ENCODE data around the gene DIS3L.
"Not testable (repeated sequence)": the region's sequence is repeated elsewhere in the genome, so short reads cannot be mapped to it uniquely, and the experiment has no call there.

The DIS3L gene

DNA sequence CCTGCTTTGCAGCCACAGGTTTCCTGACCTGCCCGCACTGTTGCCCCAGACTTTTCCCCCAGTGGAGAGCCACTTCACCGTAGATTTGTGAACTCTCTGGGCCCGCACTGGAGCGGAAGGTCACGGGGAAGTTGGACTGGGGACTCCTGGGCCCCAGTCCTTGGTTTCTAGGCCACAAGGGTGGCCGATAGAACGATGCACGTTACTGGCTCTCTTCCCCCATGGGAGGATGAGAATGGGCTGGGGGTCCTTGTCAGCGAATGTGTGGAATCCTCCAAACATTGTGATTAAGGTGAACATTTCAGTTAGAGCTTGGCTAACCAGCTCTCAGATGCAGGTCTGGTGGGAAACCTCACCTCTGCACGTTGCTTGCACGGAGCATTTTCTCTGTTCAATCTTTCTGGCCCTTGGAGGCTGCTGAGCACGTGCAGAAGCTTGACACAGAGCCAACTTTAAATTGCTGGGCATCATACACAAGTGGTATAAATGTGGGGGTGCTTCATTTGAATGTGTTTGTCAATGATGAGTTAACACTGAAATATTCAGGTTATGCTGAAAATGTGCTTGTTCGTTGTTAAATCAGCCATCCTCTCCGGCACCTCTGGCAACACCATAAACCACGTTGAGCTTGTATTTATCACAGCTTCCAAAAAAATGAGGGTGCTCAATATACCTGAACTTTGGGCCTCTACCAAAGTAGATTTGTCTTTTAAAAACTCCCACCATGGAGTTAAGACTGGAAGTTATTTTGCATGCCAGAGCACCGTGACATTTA, 976 bp downstream of the DIS3L start:
- H3K27ac ChIP-seq (ENCODE audit: low read depth, low read length): peak overlapping the region; percentile 70
- no peaks in the 10 kb centered on the region for H3K27me3 ChIP-seq (ENCODE audit: insufficient read depth, low read length)
- peaks cover 21% of the 10 kb centered on the region for H3K4me1 ChIP-seq (ENCODE audit: control insufficient read depth, insufficient read depth, low read length, unreplicated experiment)
- H3K36me3 ChIP-seq (ENCODE audit: insufficient read depth, low read length): no peaks in the 10 kb centered on the region; the same call in none of the 2 replicates
- peaks cover 19% of the 10 kb centered on the region for H3K79me2 ChIP-seq (ENCODE audit: control insufficient read depth, insufficient read depth, low read length, unreplicated experiment)
- peak overlapping the region; percentile 89 for H2AFZ ChIP-seq (ENCODE audit: low read length, unreplicated experiment)
- H3K4me3 ChIP-seq (ENCODE audit: low read depth, low read length): peak overlapping the region; percentile 93

GRCh38 chr15:66294932-66295235, 1.5 kb downstream of the DIS3L start:
- Histone ChIP-seq H2AFZ (ENCODE audit: low read length, unreplicated experiment) (peak overlapping the region; percentile 58), H3K27me3 (ENCODE audit: insufficient read depth, low read length) (no peaks in the 10 kb centered on the region), H3K4me1 (ENCODE audit: control insufficient read depth, insufficient read depth, low read length, unreplicated experiment) (peaks cover 21% of the 10 kb centered on the region), H3K27ac (ENCODE audit: low read depth, low read length) (peak overlapping the region; percentile 70), H3K36me3 (ENCODE audit: insufficient read depth, low read length) (no peaks in the 10 kb centered on the region; the same call in none of the 2 replicates), H3K79me2 (ENCODE audit: control insufficient read depth, insufficient read depth, low read length, unreplicated experiment) (peaks cover 19% of the 10 kb centered on the region), H3K4me3 (ENCODE audit: low read depth, low read length) (peak overlapping the region; percentile 93)

DNA sequence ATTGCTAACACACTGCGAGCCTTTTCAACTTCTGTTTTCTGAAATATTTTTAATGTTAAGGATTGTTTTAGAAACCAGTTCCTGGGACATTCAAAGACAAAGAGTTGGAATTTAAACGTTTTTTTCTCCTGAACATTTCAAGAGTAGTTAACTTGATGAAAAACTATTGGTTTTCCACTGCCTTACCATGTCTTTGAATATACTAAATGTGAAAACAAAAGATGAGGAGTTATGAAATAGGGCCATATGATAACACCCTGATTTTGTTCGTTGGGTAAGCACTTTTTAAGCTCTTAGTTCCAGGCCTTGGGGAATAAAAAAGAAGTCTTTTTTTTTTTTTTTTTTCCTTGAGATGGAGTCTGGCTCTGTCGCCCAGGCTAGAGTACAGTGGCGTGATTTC, 2.8 kb downstream of the DIS3L start:
- H3K27ac ChIP-seq (ENCODE audit: low read depth, low read length): no peak overlapping the region
- H3K36me3 ChIP-seq (ENCODE audit: insufficient read depth, low read length): no peaks in the 10 kb centered on the region; the same call in none of the 2 replicates
- H3K27me3 ChIP-seq (ENCODE audit: insufficient read depth, low read length): no peaks in the 10 kb centered on the region
- no peak overlapping the region for H2AFZ ChIP-seq (ENCODE audit: low read length, unreplicated experiment)
- peaks cover 19% of the 10 kb centered on the region for H3K79me2 ChIP-seq (ENCODE audit: control insufficient read depth, insufficient read depth, low read length, unreplicated experiment)
- H3K4me1 ChIP-seq (ENCODE audit: control insufficient read depth, insufficient read depth, low read length, unreplicated experiment): peaks cover 21% of the 10 kb centered on the region
- peak overlapping the region; percentile 93; the same call in 1 of the 2 replicates for H3K4me3 ChIP-seq (ENCODE audit: low read depth, low read length)

DNA sequence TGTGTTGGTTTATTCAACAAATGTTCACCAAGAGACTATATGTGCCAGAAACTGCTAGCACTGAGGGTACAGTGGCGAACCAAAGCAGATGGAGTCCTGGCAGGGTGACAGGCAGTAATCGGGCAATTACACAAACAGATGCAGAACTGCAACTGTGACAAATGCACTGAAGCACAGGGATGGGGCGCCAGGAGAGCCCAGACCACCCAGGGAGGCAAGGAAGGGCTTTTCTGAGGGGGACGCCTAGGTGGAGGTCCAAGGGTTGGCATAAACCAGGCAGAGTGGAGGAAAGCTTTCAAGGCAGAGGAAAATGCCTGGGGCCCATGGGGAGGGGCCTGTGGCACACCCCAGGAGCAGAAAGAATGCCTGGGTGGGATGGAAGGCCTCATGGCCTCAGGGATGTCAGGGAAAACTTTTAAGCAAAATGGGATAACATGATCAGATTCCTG, 5.5 kb downstream of the DIS3L start:
- no peaks in the 10 kb centered on the region; the same call in none of the 2 replicates for H3K36me3 ChIP-seq (ENCODE audit: insufficient read depth, low read length)
- H2AFZ ChIP-seq (ENCODE audit: low read length, unreplicated experiment): no peak overlapping the region
- H3K27ac ChIP-seq (ENCODE audit: low read depth, low read length): no peak overlapping the region
- H3K4me3 ChIP-seq (ENCODE audit: low read depth, low read length): no peak overlapping the region
- H3K4me1 ChIP-seq (ENCODE audit: control insufficient read depth, insufficient read depth, low read length, unreplicated experiment): peaks cover 21% of the 10 kb centered on the region
- H3K27me3 ChIP-seq (ENCODE audit: insufficient read depth, low read length): no peaks in the 10 kb centered on the region
- peaks cover 23% of the 10 kb centered on the region for H3K79me2 ChIP-seq (ENCODE audit: control insufficient read depth, insufficient read depth, low read length, unreplicated experiment)

DNA sequence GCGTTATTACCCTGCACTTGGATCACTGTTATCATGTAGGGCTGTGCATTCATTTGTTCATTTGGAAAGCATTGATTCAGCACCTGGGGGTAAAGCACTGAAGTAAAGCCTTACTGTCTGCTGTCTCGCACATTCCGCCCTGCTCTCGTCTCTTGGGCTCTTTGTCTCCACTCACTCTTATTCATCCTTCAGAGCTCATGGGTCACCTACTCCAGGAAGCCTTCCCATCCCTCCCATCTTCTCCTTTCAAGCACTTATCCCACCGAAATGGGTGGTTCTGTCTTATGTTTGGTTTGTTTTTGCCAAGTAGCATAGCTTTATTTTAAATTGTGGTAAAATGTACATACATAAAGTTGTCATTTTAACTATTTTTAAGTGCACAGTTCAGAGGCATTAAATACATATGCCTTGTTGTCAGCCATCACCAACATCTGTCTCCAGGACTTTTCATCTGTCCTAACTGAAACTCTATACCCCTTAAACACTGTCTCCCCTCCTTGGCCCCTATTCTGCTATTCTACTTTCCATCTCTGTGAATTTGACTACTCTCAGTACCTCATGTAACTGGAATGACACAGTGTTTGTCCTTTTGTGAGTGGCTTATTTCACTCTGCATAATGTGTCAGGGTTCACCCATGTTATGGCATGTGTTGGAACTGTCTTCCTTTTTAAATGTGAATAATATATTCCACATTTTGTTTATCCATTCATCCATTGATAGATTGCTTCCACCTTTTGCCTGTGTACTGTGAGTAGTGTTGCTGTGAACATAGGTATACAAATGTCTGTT, 9.3 kb downstream of the DIS3L start:
- peaks cover 3% of the 10 kb centered on the region for H3K36me3 ChIP-seq (ENCODE audit: insufficient read depth, low read length)
- H3K4me3 ChIP-seq (ENCODE audit: low read depth, low read length): no peak overlapping the region
- H3K27me3 ChIP-seq (ENCODE audit: insufficient read depth, low read length): no peaks in the 10 kb centered on the region
- H3K4me1 ChIP-seq (ENCODE audit: control insufficient read depth, insufficient read depth, low read length, unreplicated experiment): peaks cover 10% of the 10 kb centered on the region
- H3K27ac ChIP-seq (ENCODE audit: low read depth, low read length): no peak overlapping the region
- H2AFZ ChIP-seq (ENCODE audit: low read length, unreplicated experiment): no peak overlapping the region
- peaks cover 4% of the 10 kb centered on the region for H3K79me2 ChIP-seq (ENCODE audit: control insufficient read depth, insufficient read depth, low read length, unreplicated experiment)

DNA sequence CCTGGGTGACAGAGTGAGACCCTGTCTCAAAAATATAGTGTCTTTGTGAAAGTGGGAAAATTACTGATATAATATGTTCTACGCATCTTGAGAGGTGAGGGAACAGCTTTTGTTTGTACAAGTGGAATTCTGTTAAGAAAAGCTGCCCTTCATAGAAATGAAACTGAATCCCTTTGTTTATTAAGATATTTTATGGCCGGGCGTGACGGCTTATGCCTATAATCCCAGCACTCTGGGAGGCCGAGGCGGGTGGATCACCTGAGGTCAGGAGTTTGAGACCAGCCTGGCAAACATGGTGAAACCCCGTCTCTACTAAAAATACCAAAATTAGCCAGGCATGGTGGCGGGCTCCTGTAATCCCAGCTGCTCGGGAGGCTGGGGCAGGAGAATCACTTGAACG, 11.1 kb downstream of the DIS3L start:
- H3K79me2 ChIP-seq (ENCODE audit: control insufficient read depth, insufficient read depth, low read length, unreplicated experiment); H2AFZ ChIP-seq (ENCODE audit: low read length, unreplicated experiment); H3K36me3 ChIP-seq (ENCODE audit: insufficient read depth, low read length); H3K27me3 ChIP-seq (ENCODE audit: insufficient read depth, low read length); H3K27ac ChIP-seq (ENCODE audit: low read depth, low read length); H3K4me3 ChIP-seq (ENCODE audit: low read depth, low read length): not testable (repeated sequence)
- H3K4me1 ChIP-seq (ENCODE audit: control insufficient read depth, insufficient read depth, low read length, unreplicated experiment): peaks cover 10% of the 10 kb centered on the region

DNA sequence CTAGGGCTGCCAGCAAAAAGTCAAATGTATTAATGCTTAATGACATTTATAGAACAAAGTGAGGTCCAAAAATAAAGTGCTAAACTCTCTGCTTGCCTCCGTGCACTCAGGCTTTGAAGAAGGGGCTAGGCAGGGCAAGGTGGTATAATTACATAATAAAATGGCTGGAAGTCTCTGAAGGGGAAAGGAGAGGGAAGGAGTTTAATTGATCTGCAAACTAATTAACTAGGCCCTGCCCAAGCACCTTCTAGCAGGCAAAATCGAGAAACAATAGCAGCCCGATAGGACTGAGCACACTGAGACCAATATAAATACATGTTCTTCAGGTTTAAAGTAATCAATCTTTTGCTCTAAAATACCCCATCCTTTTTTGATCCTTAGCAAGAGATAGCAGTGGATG, 13.0 kb downstream of the DIS3L start:
- Histone ChIP-seq H3K4me1 (ENCODE audit: control insufficient read depth, insufficient read depth, low read length, unreplicated experiment) (peaks cover 10% of the 10 kb centered on the region), H3K27me3 (ENCODE audit: insufficient read depth, low read length) (no peaks in the 10 kb centered on the region), H3K4me3 (ENCODE audit: low read depth, low read length) (no peak overlapping the region), H3K27ac (ENCODE audit: low read depth, low read length) (no peak overlapping the region), H2AFZ (ENCODE audit: low read length, unreplicated experiment) (no peak overlapping the region), H3K79me2 (ENCODE audit: control insufficient read depth, insufficient read depth, low read length, unreplicated experiment) (peaks cover 4% of the 10 kb centered on the region), H3K36me3 (ENCODE audit: insufficient read depth, low read length) (peaks cover 13% of the 10 kb centered on the region)

- peaks cover 17% of the 10 kb centered on the region for H3K36me3 ChIP-seq (ENCODE audit: insufficient read depth, low read length)
- no peaks in the 10 kb centered on the region for H3K79me2 ChIP-seq (ENCODE audit: control insufficient read depth, insufficient read depth, low read length, unreplicated experiment)
- H3K27me3 ChIP-seq (ENCODE audit: insufficient read depth, low read length): no peaks in the 10 kb centered on the region
- no peak overlapping the region for H3K27ac ChIP-seq (ENCODE audit: low read depth, low read length)
- H2AFZ ChIP-seq (ENCODE audit: low read length, unreplicated experiment): no peak overlapping the region
- no peak overlapping the region for H3K4me3 ChIP-seq (ENCODE audit: low read depth, low read length)
- peaks cover under 1% of the 10 kb centered on the region for H3K4me1 ChIP-seq (ENCODE audit: control insufficient read depth, insufficient read depth, low read length, unreplicated experiment)
Observed at GRCh38 chr15:66308531-66308930, 15.2 kb downstream of the DIS3L start.

GRCh38 chr15:66309828-66310227, 16.5 kb downstream of the DIS3L start:
- H3K27me3 ChIP-seq (ENCODE audit: insufficient read depth, low read length): no peaks in the 10 kb centered on the region
- H3K36me3 ChIP-seq (ENCODE audit: insufficient read depth, low read length): peaks cover 25% of the 10 kb centered on the region
- no peak overlapping the region for H2AFZ ChIP-seq (ENCODE audit: low read length, unreplicated experiment)
- H3K27ac ChIP-seq (ENCODE audit: low read depth, low read length): no peak overlapping the region
- H3K4me1 ChIP-seq (ENCODE audit: control insufficient read depth, insufficient read depth, low read length, unreplicated experiment): no peaks in the 10 kb centered on the region
- H3K4me3 ChIP-seq (ENCODE audit: low read depth, low read length): no peak overlapping the region
- H3K79me2 ChIP-seq (ENCODE audit: control insufficient read depth, insufficient read depth, low read length, unreplicated experiment): no peaks in the 10 kb centered on the region

- Histone ChIP-seq H3K27me3 (ENCODE audit: insufficient read depth, low read length) (no peaks in the 10 kb centered on the region), H3K27ac (ENCODE audit: low read depth, low read length) (no peak overlapping the region), H3K36me3 (ENCODE audit: insufficient read depth, low read length) (peaks cover 27% of the 10 kb centered on the region)
Observed at GRCh38 chr15:66310786-66311185, 17.4 kb downstream of the DIS3L start.

GRCh38 chr15:66312144-66312543, 18.8 kb downstream of the DIS3L start:
- Histone ChIP-seq H3K27ac (ENCODE audit: low read depth, low read length) (no peak overlapping the region), H3K27me3 (ENCODE audit: insufficient read depth, low read length) (no peaks in the 10 kb centered on the region), H3K79me2 (ENCODE audit: control insufficient read depth, insufficient read depth, low read length, unreplicated experiment) (no peaks in the 10 kb centered on the region), H3K4me1 (ENCODE audit: control insufficient read depth, insufficient read depth, low read length, unreplicated experiment) (no peaks in the 10 kb centered on the region), H2AFZ (ENCODE audit: low read length, unreplicated experiment) (no peak overlapping the region), H3K4me3 (ENCODE audit: low read depth, low read length) (no peak overlapping the region), H3K36me3 (ENCODE audit: insufficient read depth, low read length) (peaks cover 24% of the 10 kb centered on the region)

More at GRCh38 chr15:66310786-66311185, 17.4 kb downstream of the DIS3L start:
- Histone ChIP-seq H2AFZ (ENCODE audit: low read length, unreplicated experiment) (no peak overlapping the region), H3K79me2 (ENCODE audit: control insufficient read depth, insufficient read depth, low read length, unreplicated experiment) (no peaks in the 10 kb centered on the region), H3K4me1 (ENCODE audit: control insufficient read depth, insufficient read depth, low read length, unreplicated experiment) (no peaks in the 10 kb centered on the region), H3K4me3 (ENCODE audit: low read depth, low read length) (no peak overlapping the region)
